Activated naive CD8-positive, alpha-beta T cell treated with anti-CD3 and anti-CD28 coated beads, Interleukin-2, amount 50 U/mL, for 16 hours (primary cell): ENCODE results near the gene ALOX15B.
A peak's percentile ranks its signal among the peaks of the same experiment; 100 is the strongest.

Experiments
- DNase-seq: peaks from one replicate; pipeline ENCODE4 v3.0.0-alpha.2; 2020; ENCODE audit warnings: low read depth, low spot score

ALOX15B gene

DNA sequence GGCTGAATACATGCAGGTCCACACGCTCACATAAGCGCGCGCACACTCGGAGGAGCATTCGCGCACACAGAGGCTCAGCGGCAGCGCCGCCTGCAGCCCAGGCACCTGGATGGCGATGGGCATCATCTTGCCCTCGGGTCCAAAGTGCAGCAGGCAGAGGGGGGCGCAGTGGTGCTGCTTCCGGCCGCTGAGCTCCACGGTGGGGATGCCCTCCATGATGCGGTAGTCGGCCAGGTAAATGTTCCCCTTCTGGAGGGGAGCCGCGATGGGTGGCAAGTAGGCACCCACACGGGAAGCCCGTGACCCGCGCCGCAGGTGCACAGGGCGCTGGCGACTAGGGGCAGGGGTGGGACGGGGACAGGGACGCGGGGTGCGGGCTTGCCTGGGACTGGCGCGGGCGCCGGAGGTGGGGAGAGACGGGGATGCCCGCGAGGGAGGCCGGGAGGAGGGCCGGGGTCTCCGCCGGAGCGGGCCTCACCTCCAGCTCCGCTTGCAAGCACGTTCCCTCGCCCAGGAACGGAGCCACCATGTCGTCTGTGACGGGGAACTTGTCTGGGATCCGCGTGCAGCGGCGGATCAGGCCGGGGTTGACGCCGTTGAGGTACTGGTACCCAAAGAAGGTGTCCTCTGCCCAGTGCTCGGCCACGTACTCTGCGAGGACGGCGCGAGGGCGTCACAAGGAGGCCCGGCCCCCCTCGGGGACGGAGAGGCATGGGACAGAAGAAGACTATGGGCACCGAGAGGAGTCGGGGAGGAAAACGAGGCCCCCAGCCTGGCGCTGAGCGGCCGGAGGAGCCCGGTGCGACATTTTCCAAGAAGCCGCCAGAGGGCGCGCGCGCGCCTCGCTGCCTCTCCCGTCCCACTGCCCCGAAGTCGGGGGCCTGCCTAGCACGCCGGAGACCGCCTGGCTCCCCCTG lies 40.7 kb downstream of the ALOX15B start:
- DNase-seq = peak; percentile 53

DNA sequence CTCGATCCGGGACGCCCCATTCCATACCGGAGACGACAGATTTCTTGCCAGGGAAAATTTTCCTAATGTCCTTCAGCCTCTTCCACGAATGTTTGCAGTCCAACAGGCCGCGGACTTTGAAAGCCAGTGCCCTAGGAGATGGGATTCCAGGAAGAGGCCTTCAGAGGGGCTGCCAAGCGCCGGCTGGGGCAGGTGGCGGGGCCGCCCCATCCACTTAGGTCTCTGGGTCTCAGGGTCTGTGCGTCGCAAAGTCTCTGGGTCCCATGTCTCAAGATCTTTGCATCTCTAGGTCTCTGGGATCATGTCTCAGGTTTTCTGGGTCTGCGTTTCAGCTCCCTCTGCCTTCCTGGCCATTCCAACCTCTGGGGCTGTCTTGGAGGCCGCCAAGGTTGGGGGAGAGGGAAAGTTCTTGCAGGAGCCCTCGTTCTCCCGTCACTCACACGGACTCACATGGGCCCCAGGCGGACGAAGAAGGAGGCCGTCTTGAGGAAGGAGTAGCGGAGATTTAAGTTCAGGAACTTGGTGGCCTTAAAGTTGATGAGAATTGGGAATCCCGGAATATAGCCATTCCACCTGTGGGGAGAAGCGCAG lies 41.4 kb downstream of the ALOX15B start:
- no peak for DNase-seq

DNA sequence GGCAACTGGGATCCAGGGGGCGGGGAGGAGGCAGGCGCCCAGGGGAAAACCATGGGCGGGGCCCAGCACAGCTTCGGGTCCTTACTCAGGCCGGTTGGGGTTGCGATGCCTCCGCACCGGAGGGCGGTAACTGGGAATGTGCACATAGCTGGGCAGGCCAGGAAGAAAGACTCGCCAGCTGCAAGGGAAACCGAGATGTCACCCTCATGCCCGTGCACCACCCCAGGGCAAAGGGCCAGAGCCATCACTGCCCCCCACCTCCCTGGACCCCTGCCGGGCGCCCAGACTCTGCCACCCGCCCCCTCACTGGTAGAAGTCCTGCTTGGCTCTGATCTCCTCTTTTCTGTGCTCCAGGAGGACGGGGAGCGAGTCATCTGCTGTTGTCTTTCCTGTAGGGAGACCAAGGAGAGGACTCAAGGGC lies 42.0 kb downstream of the ALOX15B start:
- no peak for DNase-seq

DNA sequence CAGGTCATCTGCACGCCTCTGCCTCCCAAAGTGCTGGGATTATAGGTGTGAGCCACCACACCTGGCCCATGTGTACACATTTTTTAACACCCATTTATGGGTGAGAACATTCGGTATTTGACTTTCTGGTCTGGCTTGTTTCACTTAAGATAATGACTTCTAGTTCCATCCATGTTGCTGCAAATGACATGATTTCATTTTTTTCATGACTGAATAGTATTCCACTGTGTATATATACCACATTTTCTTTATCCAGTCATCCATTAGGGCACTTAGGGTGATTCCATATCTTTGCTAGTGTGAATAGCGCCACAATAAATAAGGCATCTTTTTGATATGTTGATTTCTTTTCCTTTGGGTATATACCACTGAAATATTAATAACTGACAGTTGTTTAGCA lies 43.0 kb downstream of the ALOX15B start:
- no peak for DNase-seq

DNA sequence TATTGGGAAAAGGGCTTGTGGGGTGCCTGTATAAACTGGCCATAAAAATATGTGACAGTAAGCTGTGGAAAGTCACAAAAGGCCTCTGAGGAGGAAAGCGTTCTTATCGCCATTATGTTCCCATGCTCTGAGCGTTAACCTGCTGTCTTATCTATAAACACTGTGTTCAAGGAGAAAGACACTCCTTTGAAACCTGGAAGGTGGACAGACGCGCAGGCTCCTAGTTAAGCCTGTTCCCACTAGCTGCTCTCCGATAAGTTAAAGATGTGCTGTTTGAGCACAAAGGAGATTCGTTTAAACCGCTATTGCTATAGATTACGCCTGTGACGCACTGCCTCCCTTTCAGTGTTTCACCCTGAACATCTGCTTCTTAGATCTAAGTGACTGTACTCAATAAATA lies 43.4 kb downstream of the ALOX15B start:
- no peak for DNase-seq

DNA sequence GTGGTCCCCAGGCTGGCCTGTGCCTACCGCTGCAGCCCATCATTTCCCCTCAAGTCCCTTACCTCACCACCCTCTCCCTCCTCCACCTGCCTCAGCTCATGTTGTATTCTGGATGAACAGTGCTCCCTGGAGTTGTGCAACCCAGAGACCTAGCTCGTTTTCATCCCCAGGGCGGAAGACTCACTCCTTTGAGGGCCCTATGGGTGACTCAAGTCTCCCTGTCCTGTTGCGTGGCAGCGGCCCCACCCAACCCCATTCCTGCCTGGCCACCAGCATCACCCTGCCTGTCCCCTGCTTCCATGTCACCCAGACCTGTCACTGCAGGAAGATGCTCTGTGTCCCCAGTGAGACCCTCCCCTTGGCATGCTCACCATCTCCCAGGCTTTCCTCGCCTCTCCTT lies 45.4 kb downstream of the ALOX15B start:
- DNase-seq = no peak

DNA sequence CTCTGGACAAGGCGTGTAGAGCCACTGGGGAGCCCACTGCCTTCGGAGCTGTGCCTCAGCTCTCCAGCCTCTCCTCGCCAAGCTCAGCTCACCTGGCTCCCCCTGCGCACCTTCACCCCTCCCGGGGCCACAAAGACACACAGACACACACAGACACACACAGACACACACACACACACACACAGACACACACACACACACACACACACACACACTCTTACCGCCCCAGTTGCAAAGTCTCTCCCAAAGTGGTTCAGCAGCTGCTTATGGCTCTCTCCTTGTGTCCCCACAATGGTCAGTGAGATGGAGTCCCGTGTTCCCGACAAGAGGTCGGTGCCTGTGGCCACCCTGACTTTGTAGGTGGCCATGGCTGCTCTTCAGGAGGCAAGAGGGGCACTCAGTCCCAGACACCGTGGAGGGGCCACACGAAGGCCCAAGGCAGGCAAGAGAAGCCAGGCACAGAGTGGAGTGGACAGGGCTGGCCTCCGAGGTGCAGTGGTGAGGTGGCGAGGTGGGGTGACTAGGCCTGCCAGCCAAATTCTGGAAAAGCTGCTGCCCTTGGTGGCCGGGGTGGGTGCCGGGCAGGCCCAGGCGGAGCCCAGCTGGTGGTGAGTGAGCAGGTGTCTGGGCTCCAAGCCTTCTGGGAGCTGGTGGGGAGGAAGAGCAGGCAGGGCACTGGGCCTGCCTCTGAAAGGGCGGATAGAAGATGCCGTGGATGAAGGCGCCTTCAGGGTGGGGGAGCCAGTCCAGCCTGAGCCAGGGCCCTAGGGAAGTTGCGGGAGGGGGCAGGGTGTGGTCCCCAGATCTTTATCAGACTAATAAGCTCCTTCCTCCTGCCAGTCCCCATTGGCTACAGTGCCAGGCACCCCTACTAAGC lies 48.5 kb downstream of the ALOX15B start, which contains the start of gene ALOX12B:
ALOX12B (minus strand) TSS at position 642 of the 877 bp plus-strand sequence; CDS start at position 368, 274 bp downstream.
- DNase-seq = no peak

DNA sequence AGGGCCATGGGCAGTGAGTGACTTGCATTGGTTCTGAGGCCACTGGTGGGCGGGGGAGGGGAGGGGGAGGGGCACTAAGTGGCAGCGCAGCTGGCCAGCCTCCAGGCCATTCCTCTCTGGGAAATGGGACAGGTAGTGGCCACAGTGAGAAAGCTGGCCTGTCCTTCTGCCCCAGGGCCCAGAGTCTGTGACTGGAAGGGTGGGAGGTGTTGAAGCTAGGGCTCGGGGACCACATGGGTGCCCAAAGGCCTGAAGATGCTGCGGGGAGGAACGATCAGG lies 49.0 kb downstream of the ALOX15B start:
- no peak for DNase-seq

DNA sequence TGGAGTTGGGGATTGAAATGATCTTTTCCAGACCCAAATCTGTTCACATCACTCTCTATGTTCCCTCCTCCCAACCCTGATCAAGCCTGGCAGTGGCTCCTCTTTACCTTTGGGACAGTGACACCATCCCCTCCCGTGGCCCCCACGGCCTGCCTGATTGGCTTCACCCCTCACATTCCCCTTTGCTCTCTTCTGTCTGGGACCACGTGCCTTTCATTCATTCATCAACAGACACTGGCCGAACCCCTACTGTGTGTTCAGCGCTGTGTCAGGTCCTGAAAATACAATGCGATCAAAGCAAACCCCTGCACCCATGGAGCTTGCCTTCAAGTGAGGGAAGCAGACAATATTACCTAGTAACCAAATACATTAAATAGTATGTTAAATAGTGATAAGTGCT lies 50.9 kb downstream of the ALOX15B start:
- no peak for DNase-seq

DNA sequence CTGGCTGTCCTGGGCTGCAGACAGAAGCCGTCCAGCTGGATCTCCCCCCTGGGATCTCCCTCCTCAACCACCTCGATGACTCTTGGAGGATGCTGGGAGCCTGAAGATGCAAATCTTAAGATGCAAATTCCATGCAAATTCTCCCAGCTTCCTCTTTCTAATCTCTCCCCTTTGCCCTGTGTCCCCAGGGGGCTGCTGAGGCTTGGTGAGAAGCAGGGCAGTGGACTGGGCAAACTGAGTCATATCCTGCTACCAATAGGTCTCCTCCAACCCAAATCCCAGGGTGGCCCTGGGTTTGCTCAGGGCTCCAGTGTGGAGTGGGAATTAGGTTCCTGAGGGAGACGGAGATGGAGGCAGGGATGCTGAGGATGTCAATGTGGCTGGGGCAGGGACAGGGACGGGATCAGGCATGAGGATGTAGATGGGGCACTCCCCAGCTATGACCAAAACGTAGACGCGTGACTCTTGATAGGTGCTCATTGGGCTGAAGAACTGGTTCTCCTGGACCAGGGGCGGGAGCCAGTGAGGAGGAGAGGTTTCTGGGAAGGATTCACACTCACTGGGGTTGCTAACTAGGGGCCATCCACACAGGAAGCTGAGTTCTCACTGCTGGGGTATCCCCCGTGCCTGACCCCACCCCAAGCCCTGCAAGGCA lies 52.3 kb downstream of the ALOX15B start:
- DNase-seq = no peak

DNA sequence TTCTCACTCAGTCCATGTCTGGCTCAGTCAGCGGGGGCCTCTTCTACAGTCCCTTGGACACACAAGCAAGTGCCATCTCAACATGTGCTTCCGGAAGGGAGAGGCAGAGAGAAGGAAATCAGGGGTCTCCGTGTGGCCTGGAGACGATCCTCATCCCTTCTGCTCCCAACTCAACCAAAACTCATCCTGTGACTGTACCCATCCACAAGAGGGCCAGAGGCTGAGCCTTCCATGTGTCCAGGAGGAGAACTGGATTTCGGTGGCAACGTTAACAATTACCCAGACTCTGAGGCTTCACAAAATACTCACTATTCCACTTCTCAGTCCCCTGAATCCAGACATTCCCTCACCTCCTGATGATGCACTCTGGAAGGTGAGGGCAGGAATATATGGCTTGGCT lies 56.5 kb downstream of the ALOX15B start:
- DNase-seq = no peak

DNA sequence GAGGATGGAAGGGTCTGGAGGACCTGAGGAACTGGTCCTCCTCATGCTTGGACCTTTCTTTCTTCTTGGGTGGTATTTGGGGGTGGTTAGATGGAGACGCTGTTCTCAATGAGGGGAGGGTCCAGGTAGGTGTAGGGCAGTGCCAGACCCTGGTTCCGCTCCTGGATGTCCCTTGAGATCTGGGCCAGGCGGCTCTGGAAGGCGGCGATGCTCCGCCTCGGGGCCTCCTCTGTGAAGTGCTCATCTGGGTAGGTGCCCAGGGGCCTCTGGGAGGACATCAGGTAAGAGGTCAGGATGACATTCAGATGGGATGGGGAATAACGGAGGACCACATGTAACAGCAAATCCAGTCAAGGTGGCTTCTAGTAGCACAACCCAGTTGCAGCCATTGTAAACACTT lies 57.7 kb downstream of the ALOX15B start:
- DNase-seq = no peak
